Retinal pigment epithelial cell (primary cell): ENCODE measurements around the gene ARL13B.
A peak's percentile ranks its signal among the peaks of the same experiment; 100 is the strongest.

Experiments
- DNase-seq: peaks from one replicate; pipeline ENCODE4 v3.0.0-alpha.2; 2010; ENCODE audit warnings: low read depth
- H3K4me3 ChIP-seq: 2 replicates; pipeline ENCODE4 v1.5.1; 2011; ENCODE audit warnings: mild to moderate bottlenecking, low read length, control low read depth, moderate library complexity
- TF ChIP-seq, protein P1 (sequence below): conservative IDR thresholded peaks from 2 replicates; pipeline ENCODE4 v1.5.1; 2011; ENCODE audit warnings: low read depth, low read length, control low read depth, inconsistent platforms

ARL13B gene

DNA sequence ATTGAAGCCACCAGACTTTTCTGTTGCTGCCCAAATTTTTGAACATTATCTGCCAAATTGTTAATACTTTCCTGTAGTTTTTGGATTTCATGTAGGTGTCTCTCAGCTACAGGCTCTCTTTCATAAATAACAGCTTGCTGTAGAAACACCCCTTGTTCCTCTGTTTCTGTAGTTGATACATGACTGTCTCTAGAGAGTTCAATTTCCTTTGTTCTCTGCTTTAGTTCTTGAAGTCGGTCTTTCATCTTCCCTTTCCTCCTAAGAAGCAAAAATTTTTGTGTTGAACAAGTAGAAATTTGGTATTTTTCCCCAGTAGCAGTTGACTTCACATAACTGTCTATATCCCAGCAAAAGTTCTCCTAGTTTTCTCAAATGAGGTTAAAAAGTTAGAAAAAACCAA, 35.1 kb downstream of the ARL13B start:
- TF ChIP-seq, protein P1, sequence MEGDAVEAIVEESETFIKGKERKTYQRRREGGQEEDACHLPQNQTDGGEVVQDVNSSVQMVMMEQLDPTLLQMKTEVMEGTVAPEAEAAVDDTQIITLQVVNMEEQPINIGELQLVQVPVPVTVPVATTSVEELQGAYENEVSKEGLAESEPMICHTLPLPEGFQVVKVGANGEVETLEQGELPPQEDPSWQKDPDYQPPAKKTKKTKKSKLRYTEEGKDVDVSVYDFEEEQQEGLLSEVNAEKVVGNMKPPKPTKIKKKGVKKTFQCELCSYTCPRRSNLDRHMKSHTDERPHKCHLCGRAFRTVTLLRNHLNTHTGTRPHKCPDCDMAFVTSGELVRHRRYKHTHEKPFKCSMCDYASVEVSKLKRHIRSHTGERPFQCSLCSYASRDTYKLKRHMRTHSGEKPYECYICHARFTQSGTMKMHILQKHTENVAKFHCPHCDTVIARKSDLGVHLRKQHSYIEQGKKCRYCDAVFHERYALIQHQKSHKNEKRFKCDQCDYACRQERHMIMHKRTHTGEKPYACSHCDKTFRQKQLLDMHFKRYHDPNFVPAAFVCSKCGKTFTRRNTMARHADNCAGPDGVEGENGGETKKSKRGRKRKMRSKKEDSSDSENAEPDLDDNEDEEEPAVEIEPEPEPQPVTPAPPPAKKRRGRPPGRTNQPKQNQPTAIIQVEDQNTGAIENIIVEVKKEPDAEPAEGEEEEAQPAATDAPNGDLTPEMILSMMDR, result no peak
- H3K4me3 ChIP-seq, result no peak overlapping the region
- DNase-seq, result no peak

DNA sequence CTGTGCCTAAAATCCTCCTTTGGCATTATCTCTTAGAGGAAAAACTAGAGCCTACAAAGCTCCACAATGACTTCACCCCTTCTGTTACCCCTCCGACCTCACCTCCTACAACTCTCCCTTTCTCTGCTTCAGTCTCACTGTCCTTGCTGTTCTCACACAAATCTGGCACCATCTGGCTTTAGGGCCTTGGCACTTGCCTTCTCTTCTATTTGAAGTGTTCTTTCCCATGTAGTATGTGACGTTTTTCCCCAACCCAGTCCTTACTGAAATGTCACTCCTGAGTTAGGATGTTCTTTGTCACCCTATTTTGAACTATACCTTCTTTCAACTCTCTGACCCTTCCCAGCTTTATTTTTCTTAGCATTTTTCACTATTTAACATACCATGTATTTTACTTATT, 39.7 kb downstream of the ARL13B start:
- no peak for DNase-seq
- H3K4me3 ChIP-seq, result no peak overlapping the region
- TF ChIP-seq, protein P1, result no peak

DNA sequence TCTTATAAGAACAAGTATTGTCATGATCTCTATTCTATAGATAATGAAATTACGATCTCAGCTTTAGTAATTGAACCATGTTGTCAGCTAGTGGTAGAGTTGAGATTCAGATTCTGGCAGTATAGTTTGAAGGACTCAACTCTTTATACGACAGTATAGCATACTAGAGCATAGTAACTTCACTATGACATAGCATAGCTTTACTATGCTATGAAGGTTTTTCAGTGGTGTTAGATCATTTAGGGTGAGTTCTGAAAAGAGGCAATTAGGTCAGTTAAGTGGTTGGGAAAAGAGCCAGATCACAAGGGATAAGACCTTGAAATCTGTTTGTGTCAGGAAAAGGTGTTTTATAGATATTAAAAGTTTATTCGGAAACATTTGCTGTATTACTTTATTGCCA, 40.3 kb downstream of the ARL13B start:
- no peak overlapping the region for H3K4me3 ChIP-seq
- TF ChIP-seq, protein P1, result no peak
- peak; percentile 19 for DNase-seq

DNA sequence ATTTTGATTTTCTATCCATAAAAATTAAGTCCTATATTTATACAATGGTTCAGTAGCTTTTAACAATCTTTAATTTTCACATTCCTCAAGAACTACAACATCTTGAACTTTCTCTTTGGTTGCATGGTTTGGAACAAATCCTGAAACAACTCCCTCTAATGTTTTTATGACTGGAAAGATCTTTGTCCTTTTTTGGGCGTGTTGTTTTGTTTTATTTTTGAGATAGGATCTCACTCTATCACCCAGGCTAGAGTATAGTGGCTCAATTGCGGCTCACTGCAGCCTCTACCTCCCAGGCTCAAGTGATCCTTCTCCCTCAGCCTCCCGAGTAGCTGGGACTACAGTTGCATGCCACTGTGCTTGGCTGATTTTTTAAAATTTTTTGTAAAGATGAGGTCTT, 44.4 kb downstream of the ARL13B start:
- no peak overlapping the region for H3K4me3 ChIP-seq
- TF ChIP-seq, protein P1, result no peak
- no peak for DNase-seq

DNA sequence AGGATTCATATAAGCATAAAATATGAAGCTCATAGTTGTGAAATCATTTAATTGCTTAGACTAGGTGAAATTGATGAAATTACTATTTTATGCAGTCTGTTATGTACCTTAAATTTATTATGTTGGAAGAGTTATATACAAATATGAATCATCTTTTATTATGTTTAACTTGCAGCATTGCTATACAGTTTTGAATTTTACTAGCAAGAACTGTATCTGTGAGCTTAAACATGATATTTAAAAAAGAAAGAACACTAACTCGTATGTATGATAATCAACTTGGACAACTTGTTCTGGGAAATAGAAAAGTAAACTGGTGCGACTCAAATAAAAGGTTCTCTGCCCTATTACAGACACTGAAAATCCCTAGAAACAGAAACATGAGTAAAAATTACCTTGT, 46.7 kb downstream of the ARL13B start:
- TF ChIP-seq, protein P1, result no peak
- DNase-seq, result no peak
- H3K4me3 ChIP-seq, result no peak overlapping the region

DNA sequence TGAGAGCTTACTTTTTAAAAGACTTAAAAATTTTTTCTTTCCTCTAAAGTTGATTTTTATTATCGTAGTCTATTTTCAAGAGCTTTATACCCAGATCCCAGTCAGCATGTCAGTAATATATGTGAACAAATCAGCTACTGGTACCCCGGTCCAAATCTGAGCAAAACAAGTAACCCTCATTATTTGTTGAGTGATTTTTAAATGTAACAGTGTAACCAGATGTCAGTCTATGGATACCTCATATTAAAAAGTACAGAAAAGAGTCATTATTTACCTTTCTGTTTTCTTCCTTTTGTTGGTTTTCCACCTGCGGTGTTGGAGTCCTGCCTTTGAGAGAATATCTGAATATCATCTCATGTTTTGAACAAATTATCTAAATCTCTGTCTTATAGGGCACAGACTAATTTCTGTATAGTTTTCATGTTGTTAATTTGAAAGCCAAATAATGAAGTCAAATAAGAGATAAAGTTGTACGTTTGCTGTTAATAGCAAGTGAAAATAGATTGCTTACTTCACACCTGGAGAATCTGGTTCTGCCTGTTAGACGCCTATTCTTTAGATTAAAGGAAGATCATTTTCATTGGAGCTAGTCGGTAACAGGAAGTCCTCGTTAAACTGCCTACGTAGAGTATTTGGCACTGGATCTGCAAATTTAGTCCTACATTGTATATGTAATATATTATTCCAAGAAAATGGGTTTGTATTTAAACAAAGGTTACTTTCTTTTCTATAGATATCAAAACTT, 48.3 kb downstream of the ARL13B start, which contains the start of gene STX19:
Gene STX19 (minus strand): TSS at position 505 of the 745 bp plus-strand sequence. CDS start 13,328 bp downstream, outside the sequence.
- TF ChIP-seq, protein P1, result no peak
- no peak for DNase-seq
- H3K4me3 ChIP-seq, result no peak within 1 kb of the TSS

DNA sequence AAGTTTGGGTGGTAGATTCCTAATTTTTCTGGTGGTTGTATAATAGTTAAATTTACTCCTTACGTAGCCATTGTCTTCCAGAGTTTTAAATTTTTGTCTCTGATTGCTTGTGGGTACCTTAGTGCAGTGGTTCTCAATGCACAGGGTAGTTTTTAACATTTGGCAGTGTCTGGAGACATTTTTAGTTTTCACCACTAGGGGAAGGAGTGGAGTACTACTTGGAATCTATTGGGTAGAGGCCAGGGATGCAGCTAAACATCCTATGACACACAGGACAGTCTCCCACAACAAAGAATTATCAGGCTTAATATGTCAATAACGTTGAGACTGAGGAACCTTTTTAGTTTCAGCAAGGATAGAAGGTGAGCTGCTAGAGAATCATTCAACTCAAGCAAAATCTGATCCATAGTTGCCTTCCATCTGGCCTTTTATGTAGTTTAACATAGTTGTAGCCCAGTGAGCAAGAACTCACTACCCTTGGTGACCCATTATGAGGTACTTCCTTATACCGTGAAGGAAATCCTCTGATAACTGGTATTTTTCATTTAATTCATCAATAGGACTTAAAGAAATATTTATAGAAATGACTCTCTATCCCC, 57.1 kb downstream of the ARL13B start:
- no peak overlapping the region for H3K4me3 ChIP-seq
- no peak for DNase-seq
- TF ChIP-seq, protein P1, result peak; percentile 48
